ENCODE measurements around the gene DENND4A.
"Not testable (repeated sequence)": the region's sequence is repeated elsewhere in the genome, so short reads cannot be mapped to it uniquely, and the experiment has no call there.

DENND4A gene

DNA sequence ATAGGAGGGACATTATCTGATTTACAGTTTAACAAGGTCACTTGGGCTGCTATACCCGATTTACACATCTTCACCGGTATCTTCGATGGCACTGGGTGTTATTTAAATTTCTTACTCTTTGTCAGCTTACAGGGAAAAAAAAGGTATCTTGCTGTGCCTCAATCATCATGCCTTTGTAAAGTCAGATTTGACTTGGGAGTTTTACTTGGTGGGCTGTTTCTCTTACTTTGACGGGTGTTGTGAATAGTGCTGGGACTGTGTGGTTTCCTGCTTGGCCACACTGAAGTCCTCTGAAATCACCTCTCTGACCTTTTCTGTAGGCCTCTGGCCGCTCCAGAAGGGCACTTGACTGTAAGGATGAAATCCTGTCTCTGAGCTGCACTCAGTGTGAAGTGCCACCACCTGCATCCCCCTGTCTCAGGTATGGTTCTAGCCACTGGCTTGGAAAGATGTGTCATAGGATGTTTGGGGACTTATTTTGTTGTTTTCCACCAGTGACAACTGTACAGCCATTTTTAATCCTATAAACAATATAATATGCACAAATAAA, 173.5 kb downstream of the DENND4A start:
- peaks cover 0 to 8% (median 0%) of the 10 kb centered on the region in 3 donors for H3K36me3 ChIP-seq
- H3K4me3 ChIP-seq: no peak overlapping the region
- H3K27ac ChIP-seq: no peak overlapping the region
- intact Hi-C loops (cut with DNase I; ENCODE audit: low total_unique reads): no loop called here
- no peaks in the 10 kb centered on the region for H3K4me1 ChIP-seq
- DNase-seq: no peak
- no peaks in the 10 kb centered on the region for H3K9me3 ChIP-seq
- no peaks in the 10 kb centered on the region for H3K27me3 ChIP-seq
- no peak for TF ChIP-seq CTCF (IDR thresholded peaks at IDR 0.05)

DNA sequence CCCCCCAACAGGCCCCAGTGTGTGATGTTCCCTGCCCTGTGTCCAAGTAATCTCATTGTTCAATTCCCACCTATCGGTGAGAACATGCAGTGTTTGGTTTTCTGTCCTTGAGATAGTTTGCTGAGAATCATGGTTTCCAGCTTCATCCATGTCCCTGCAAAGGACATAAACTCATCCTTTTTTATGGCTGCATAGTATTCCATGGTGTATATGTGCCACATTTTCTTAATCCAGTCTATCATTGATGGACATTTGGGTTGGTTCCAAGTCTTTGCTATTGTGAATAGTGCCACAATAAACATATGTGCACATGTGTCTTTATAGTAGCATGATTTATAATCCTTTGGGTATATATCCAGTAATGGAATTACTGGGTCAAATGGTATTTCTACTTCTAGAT, 176.2 kb downstream of the DENND4A start:
- intact Hi-C loops (cut with DNase I; ENCODE audit: low total_unique reads); H3K4me3 ChIP-seq; H3K9me3 ChIP-seq; H3K27me3 ChIP-seq; H3K36me3 ChIP-seq; H3K27ac ChIP-seq; DNase-seq: not testable (repeated sequence)
- H3K4me1 ChIP-seq: peaks cover 0 to 11% (median 10%) of the 10 kb centered on the region in 4 donors

DNA sequence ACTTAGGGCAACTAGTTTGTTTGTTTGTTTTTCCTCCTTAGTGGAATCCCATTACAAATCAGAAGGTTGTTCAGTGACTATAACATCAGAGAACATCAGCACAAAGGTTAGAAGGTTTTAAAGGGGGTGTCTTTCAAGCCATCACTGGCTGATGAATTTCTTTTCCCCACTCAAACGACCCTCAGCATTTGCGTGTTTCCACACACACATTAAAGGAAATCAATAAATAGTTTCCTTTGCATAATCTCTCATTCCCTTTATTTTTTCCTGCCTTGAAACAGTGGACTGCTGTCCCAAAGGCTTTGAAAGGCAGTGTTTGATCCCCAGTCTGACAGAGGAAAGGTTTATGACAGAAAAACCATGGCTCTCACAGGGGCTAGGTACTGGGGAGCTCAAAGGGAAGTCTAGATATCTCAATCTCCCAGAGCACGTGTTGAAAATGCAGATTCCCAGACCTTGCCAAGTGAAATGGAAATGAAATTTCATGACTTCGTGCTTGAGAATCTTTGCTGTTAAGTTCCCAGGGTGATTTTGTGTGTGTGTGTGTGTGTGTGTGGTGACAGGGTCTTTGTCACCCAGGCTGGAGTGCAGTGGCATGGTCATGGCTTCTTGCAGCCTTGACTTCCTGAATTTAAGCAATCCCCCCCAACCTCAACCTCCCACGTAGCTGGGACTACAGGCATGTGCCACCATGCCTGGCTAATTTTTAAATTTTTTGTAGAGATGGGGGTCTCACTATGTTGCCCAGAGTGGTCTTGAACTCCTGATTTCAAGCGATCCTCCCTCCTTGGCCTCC, 178.9 kb downstream of the DENND4A start:
- H3K4me1 ChIP-seq: peaks cover 0 to 28% (median 20%) of the 10 kb centered on the region in 4 donors
- intact Hi-C loops (cut with DNase I; ENCODE audit: low total_unique reads): loop anchor here (5.0 kb wide), 1 partner anchor 1451 kb away; the partner anchor contains the start of gene PPIB
- no peaks in the 10 kb centered on the region for H3K27me3 ChIP-seq
- H3K27ac ChIP-seq: no peak overlapping the region
- DNase-seq: no peak
- H3K4me3 ChIP-seq: no peak overlapping the region
- TF ChIP-seq CTCF (IDR thresholded peaks at IDR 0.05): no peak
- no peaks in the 10 kb centered on the region for H3K9me3 ChIP-seq
- no peaks in the 10 kb centered on the region for H3K36me3 ChIP-seq

- no peak for TF ChIP-seq CTCF (IDR thresholded peaks at IDR 0.05)
- DNase-seq: no peak
- H3K4me3 ChIP-seq: no peak overlapping the region
- H3K36me3 ChIP-seq: no peaks in the 10 kb centered on the region
- H3K9me3 ChIP-seq: no peaks in the 10 kb centered on the region
- H3K4me1 ChIP-seq: peaks cover 0 to 28% (median 20%) of the 10 kb centered on the region in 4 donors
- peak overlapping the region in 1 of 2 donors; percentile 91 for H3K27ac ChIP-seq
- H3K27me3 ChIP-seq: no peaks in the 10 kb centered on the region
- intact Hi-C loops (cut with DNase I; ENCODE audit: low total_unique reads): loop anchor here (5.0 kb wide), 1 partner anchor 1450 kb away; the partner anchor contains the start of gene PPIB
These were observed 179.5 kb downstream of the DENND4A start for GRCh38 chr15:65612616-65612946.

DNA sequence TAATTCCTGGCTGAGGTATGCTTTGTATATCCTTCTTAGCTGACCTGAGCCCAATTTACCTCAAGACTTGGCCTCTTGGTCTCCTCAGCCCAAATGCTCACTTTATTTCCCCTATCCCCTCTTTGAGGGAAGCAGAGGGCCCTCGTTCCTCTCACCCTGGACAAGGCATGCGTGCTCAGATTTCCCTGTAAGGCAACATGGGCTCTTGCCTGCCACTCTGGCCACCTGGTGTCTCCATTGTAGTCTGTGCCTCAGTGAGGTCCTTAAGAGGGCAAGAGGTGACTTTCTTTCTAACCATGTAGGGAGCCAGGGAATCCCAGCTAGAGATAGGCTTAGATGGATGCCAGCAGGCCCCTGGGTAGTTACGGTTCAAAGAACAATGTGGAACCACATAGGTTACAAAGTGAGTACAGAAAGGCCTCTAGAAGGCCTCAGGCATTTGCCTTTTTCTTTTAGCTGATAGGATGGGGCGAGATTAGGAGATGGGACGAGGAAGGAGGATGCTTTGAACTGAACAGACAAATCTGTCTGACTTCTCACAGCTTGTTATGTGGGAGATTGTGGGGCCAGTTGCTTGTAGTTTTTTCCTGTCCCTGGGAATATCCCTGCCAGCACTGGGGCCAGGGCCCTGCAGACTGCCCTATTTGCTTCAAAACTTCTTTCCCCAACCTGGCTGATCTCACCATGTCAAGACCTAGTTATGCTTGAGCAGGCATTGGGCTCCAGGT, 180.0 kb downstream of the DENND4A start:
- H3K27me3 ChIP-seq: no peaks in the 10 kb centered on the region
- no peak for TF ChIP-seq CTCF (IDR thresholded peaks at IDR 0.05)
- H3K36me3 ChIP-seq: peaks cover 0 to 2% (median 0%) of the 10 kb centered on the region in 3 donors
- intact Hi-C loops (cut with DNase I; ENCODE audit: low total_unique reads): loop anchor here (5.0 kb wide), 1 partner anchor 1450 kb away; the partner anchor contains the start of gene PPIB
- DNase-seq: no peak
- H3K4me3 ChIP-seq: peak overlapping the region; percentile 70 to 77
- H3K27ac ChIP-seq: peak overlapping the region; percentile 89 to 91
- H3K4me1 ChIP-seq: peaks cover 0 to 28% (median 20%) of the 10 kb centered on the region in 4 donors
- H3K9me3 ChIP-seq: no peaks in the 10 kb centered on the region
